Measurements from ENCODE around the gene LSAMP.

The LSAMP gene

GRCh38 chr3:115937054-115937453 is 508.2 kb downstream of the LSAMP start:
- DNase-seq = no peak
- TF ChIP-seq CTCF (IDR thresholded peaks at IDR 0.05) = peak; percentile 38
- peaks cover 35% of the 10 kb centered on the region for H3K4me1 Mint-ChIP-seq
- H3K36me3 Mint-ChIP-seq (ENCODE audit: low read depth) = peaks cover 11% of the 10 kb centered on the region
- no peak overlapping the region for H3K4me3 Mint-ChIP-seq
- no peak overlapping the region for H3K27ac Mint-ChIP-seq
- H3K27me3 Mint-ChIP-seq (ENCODE audit: low read depth, poor library complexity) = no peaks in the 10 kb centered on the region
- H3K9me3 Mint-ChIP-seq = peaks cover 7% of the 10 kb centered on the region

- Mint-ChIP-seq H3K36me3 (ENCODE audit: low read depth) (peaks cover 5% of the 10 kb centered on the region), H3K4me1 (peaks cover 75% of the 10 kb centered on the region), H3K9me3 (no peaks in the 10 kb centered on the region), H3K4me3 (no peak overlapping the region), H3K27ac (no peak overlapping the region), H3K27me3 (ENCODE audit: low read depth, poor library complexity) (no peaks in the 10 kb centered on the region)
- no peak for TF ChIP-seq CTCF (IDR thresholded peaks at IDR 0.05)
- DNase-seq = no peak
Observed at GRCh38 chr3:115932807-115933206, 512.5 kb downstream of the LSAMP start.

GRCh38 chr3:115931581-115931980 is 513.7 kb downstream of the LSAMP start:
- Mint-ChIP-seq H3K4me3 (no peak overlapping the region), H3K36me3 (ENCODE audit: low read depth) (peaks cover 5% of the 10 kb centered on the region), H3K9me3 (no peaks in the 10 kb centered on the region), H3K27ac (peak overlapping the region; percentile 90), H3K27me3 (ENCODE audit: low read depth, poor library complexity) (no peaks in the 10 kb centered on the region), H3K4me1 (peaks cover 86% of the 10 kb centered on the region)
- TF ChIP-seq CTCF (IDR thresholded peaks at IDR 0.05) = no peak
- no peak for DNase-seq

DNA sequence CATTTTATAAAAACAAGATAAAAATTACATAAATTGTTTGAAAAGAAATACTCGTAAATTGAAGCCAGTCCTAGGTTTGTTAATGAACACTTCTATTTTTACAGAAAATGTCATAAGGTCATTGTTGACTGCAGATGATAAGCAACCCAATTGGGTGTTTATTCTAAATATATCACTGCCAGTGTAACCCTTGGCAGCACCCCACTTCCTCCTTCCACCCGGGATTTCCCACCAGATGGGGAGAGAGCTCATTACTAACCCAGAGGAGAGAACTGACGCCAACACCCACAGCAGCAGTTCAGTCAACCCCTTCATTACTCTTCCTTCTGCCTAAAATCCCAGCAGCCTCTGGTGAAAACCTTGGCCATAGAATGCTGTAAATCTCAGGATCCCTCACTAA is 514.4 kb downstream of the LSAMP start:
- no peak overlapping the region for H3K4me3 Mint-ChIP-seq
- H3K4me1 Mint-ChIP-seq = peaks cover 85% of the 10 kb centered on the region
- peaks cover 5% of the 10 kb centered on the region for H3K36me3 Mint-ChIP-seq (ENCODE audit: low read depth)
- TF ChIP-seq CTCF (IDR thresholded peaks at IDR 0.05) = no peak
- peak overlapping the region; percentile 90 for H3K27ac Mint-ChIP-seq
- no peaks in the 10 kb centered on the region for H3K9me3 Mint-ChIP-seq
- no peak for DNase-seq
- no peaks in the 10 kb centered on the region for H3K27me3 Mint-ChIP-seq (ENCODE audit: low read depth, poor library complexity)

GRCh38 chr3:115930168-115930567 is 515.1 kb downstream of the LSAMP start:
- H3K4me1 Mint-ChIP-seq = peaks cover 81% of the 10 kb centered on the region
- H3K27me3 Mint-ChIP-seq (ENCODE audit: low read depth, poor library complexity) = no peaks in the 10 kb centered on the region
- no peak overlapping the region for H3K4me3 Mint-ChIP-seq
- H3K9me3 Mint-ChIP-seq = no peaks in the 10 kb centered on the region
- no peak for TF ChIP-seq CTCF (IDR thresholded peaks at IDR 0.05)
- no peak for DNase-seq
- no peak overlapping the region for H3K27ac Mint-ChIP-seq
- H3K36me3 Mint-ChIP-seq (ENCODE audit: low read depth) = peaks cover 5% of the 10 kb centered on the region

DNA sequence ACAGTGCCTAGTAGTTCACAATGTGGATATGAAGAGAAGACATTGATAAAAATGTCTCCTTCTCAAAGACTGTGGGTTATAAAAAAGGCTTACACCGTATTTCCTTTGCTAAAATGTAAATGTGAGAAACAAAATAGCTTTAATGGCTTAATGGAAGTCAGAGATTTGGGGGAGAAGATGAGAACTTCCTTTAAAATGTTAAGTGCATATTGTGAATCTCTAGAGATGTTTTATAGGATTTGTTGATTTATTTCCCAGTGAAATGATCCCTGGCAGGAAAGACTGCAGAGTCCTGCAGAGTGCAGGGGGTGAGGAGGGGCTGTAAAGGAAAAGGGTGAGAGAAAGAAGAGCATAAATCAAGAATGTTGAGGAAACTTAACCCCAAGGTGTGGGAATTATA is 516.9 kb downstream of the LSAMP start:
- Mint-ChIP-seq H3K4me3 (peak overlapping the region; percentile 56), H3K9me3 (no peaks in the 10 kb centered on the region), H3K27me3 (ENCODE audit: low read depth, poor library complexity) (peaks cover 3% of the 10 kb centered on the region), H3K27ac (peak overlapping the region; percentile 52), H3K4me1 (peaks cover 73% of the 10 kb centered on the region), H3K36me3 (ENCODE audit: low read depth) (peaks cover 5% of the 10 kb centered on the region)
- TF ChIP-seq CTCF (IDR thresholded peaks at IDR 0.05) = no peak
- peak; percentile 16 for DNase-seq
